Measurements from ENCODE around the gene FGF3. TPM values are rescaled to one million over a fixed set of nuclear protein-coding genes. Genes with fewer than 3 reads are reported as not detected.

The FGF3 gene
- total RNA-seq, 2 experiments from 2014 or later: not detected

DNA sequence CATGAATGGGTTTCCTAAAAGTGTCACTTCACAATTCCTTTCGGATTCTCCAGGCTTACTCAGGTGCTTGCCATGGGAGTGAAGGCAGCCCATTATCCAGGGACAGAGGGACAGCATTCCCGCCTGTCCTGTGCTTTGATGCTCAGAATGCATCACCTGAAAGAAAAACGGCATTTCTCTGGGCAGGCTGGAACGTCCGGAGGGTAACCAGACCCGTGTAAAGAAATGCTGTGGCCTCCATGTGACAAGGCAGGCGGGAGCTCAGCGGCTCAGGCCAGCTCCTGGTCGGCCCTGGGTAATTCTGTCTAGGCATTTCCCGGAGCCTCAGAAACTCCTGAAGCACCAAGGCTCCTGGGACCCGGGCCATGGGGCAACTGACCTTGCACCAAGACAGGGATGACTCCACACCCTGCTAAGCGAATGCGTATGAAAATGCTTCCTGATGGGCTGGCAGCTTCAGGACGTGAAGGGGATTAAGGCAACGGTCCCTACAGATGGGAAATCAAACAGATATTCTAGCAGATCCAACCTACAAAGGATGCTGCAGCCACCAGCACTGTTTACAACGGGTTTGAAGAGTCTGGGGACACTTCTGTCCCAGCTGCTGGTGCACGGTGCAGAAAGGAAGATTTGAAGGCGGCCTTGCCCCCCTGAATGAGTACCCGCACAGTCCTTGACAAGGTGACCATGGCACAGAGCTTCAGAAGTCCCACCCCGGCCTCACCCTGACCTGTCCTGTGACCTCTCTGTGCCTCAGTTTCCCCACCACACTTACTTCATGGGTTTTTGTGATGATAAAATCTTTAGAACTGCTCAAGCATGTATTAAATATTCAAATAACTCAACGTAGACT lies 13.6 kb upstream of the FGF3 start:
- no peak overlapping the region for H3K27ac ChIP-seq (ENCODE audit: low read depth in 1 of 2, low read length in 2 of 2)
- ChIA-PET CTCF (no interaction called here), POLR2A (no interaction called here)
- no peaks in the 10 kb centered on the region for H3K36me3 ChIP-seq (ENCODE audit: insufficient read depth, low read length)
- peaks cover 31% of the 10 kb centered on the region for H3K27me3 Mint-ChIP-seq
- H3K4me1 ChIP-seq (ENCODE audit: insufficient read depth, low read length): no peaks in the 10 kb centered on the region
- H3K36me3 Mint-ChIP-seq (ENCODE audit: low read depth): no peaks in the 10 kb centered on the region
- H3K9me3 ChIP-seq (ENCODE audit: control insufficient read depth in 1 of 2, insufficient read depth in 1 of 2, low read length in 2 of 2): peaks cover 0 to 9% of the 10 kb centered on the region in 2 experiments
- no peak for TF ChIP-seq CTCF (IDR thresholded peaks at IDR 0.05)
- no peak overlapping the region for H3K4me3 ChIP-seq (ENCODE audit: low read length)
- no peaks in the 10 kb centered on the region for H3K4me1 Mint-ChIP-seq (ENCODE audit: low read depth)
- intact Hi-C loops (cut with DNase I, micrococcal nuclease): no loop called here
- peak in 1 of 14 experiments; percentile 12 for DNase-seq
- ATAC-seq (ENCODE audit: poor library complexity): no peak
- H3K27ac Mint-ChIP-seq: no peak overlapping the region
- H3K9me3 Mint-ChIP-seq: no peaks in the 10 kb centered on the region
- no peak overlapping the region for H3K4me3 Mint-ChIP-seq
- peaks cover 22 to 28% of the 10 kb centered on the region in 2 experiments for H3K27me3 ChIP-seq (ENCODE audit: control insufficient read depth in 1 of 2, insufficient read depth in 2 of 2, low read length in 2 of 2)

DNA sequence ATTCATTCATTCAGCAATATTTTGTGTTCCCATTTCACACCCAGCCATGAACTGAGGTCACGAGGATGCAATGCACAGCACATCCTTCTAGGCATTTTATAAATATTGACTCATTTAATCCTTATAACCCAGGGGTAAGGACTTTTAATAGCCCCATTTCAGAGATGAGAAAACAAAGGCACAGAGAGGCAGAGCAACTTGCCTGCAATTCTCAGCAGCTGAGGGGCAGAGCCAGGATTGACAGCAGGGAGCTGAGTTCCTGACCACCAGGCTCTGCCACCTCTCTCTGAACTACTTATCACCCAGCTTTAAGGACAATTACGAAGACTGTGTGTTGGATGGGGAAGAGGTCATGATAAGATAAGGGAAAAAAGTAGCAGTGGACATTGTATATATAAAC lies 12.8 kb upstream of the FGF3 start:
- no peaks in the 10 kb centered on the region for H3K9me3 Mint-ChIP-seq
- no peak overlapping the region for H3K4me3 Mint-ChIP-seq
- intact Hi-C loops (cut with DNase I, micrococcal nuclease): no loop called here
- ChIA-PET CTCF (no interaction called here), POLR2A (no interaction called here)
- Histone ChIP-seq H3K36me3 (ENCODE audit: insufficient read depth, low read length) (no peaks in the 10 kb centered on the region), H3K27ac (ENCODE audit: low read depth in 1 of 2, low read length in 2 of 2) (no peak overlapping the region), H3K4me3 (ENCODE audit: low read length) (no peak overlapping the region), H3K4me1 (ENCODE audit: insufficient read depth, low read length) (no peaks in the 10 kb centered on the region), H3K9me3 (ENCODE audit: control insufficient read depth in 1 of 2, insufficient read depth in 1 of 2, low read length in 2 of 2) (peaks cover 0 to 9% of the 10 kb centered on the region in 2 experiments), H3K27me3 (ENCODE audit: control insufficient read depth in 1 of 2, insufficient read depth in 2 of 2, low read length in 2 of 2) (peaks cover 22 to 28% of the 10 kb centered on the region in 2 experiments)
- H3K27ac Mint-ChIP-seq: no peak overlapping the region
- no peak for TF ChIP-seq CTCF (IDR thresholded peaks at IDR 0.05)
- DNase-seq: no peak
- H3K36me3 Mint-ChIP-seq (ENCODE audit: low read depth): no peaks in the 10 kb centered on the region
- no peak for ATAC-seq (ENCODE audit: poor library complexity)
- no peaks in the 10 kb centered on the region for H3K4me1 Mint-ChIP-seq (ENCODE audit: low read depth)
- H3K27me3 Mint-ChIP-seq: peaks cover 32% of the 10 kb centered on the region

DNA sequence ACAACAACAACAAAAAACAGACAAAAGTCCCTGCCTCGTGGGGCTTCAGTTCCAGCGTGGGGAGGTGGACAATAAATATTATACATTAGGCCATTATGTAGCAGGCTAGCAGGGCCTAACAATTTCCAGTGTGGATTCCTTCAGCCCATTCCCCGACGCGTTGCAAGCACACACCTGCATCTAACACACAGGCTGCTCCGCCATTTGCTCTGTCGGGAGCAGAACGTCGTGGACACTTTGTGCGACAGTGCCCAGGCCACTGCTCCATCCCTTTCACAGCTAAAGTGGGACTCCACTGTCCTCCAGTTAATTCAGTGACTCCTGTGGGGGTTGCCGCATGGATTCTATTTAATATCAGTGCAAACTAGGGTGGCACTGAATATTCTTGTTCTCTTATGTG lies 10.9 kb upstream of the FGF3 start:
- no peak for TF ChIP-seq CTCF (IDR thresholded peaks at IDR 0.05)
- H3K36me3 ChIP-seq (ENCODE audit: insufficient read depth, low read length): no peaks in the 10 kb centered on the region
- Mint-ChIP-seq H3K4me3 (no peak overlapping the region), H3K27me3 (peaks cover 24% of the 10 kb centered on the region), H3K9me3 (no peaks in the 10 kb centered on the region), H3K36me3 (ENCODE audit: low read depth) (no peaks in the 10 kb centered on the region), H3K4me1 (ENCODE audit: low read depth) (no peaks in the 10 kb centered on the region), H3K27ac (no peak overlapping the region)
- H3K4me3 ChIP-seq (ENCODE audit: low read length): no peak overlapping the region
- intact Hi-C loops (cut with DNase I, micrococcal nuclease): no loop called here
- no peak for ATAC-seq (ENCODE audit: poor library complexity)
- peaks cover 19 to 20% of the 10 kb centered on the region in 2 experiments for H3K27me3 ChIP-seq (ENCODE audit: control insufficient read depth in 1 of 2, insufficient read depth in 2 of 2, low read length in 2 of 2)
- no peaks in the 10 kb centered on the region for H3K4me1 ChIP-seq (ENCODE audit: insufficient read depth, low read length)
- H3K9me3 ChIP-seq (ENCODE audit: control insufficient read depth in 1 of 2, insufficient read depth in 1 of 2, low read length in 2 of 2): peaks cover 0 to 14% of the 10 kb centered on the region in 2 experiments
- CTCF ChIA-PET: no interaction called here
- POLR2A ChIA-PET: no interaction called here
- DNase-seq: no peak
- H3K27ac ChIP-seq (ENCODE audit: low read depth in 1 of 2, low read length in 2 of 2): no peak overlapping the region

All from CD4-positive, alpha-beta T cell (primary cell).